Posterior cingulate gyrus (tissue), 11 donors: ENCODE data around the gene EMC8.
A peak's percentile ranks its signal among the peaks of the same experiment; 100 is the strongest.
"Not testable (repeated sequence)": the region's sequence is repeated elsewhere in the genome, so short reads cannot be mapped to it uniquely, and the experiment has no call there.

ENCODE experiments used
- DNase-seq, 10 donors: peaks; one replicate each; pipeline versions ENCODE4 v3.0.0 to v3.0.0-alpha.2; 2020 to 2021; ENCODE audit warnings: mixed read lengths in 3 of 10
- intact Hi-C: fragments of 100-400 bp; cut with DNase I; formaldehyde crosslinking; loops from one replicate; pipeline ENCODE4 v1.15.1; 2023

Gene EMC8

GRCh38 chr16:85799497-85800320 is at the start of gene EMC8, which contains the start of gene COX4I1:
EMC8 (minus strand) TSS chr16:85799544; CDS start chr16:85799295, 249 bp downstream.
COX4I1 (plus strand) TSS chr16:85799695; CDS start chr16:85801206, 1,511 bp downstream.
- intact Hi-C loops = loop anchor here (10.0 kb wide), 1 partner anchor 145 kb away; no protein-coding TSS in a partner anchor
- peak; percentile 92 to 99 (median 96) for DNase-seq

- intact Hi-C loops = no loop called here
- DNase-seq = no peak
These were observed 49.6 kb upstream of the EMC8 start for GRCh38 chr16:85848986-85849385.

DNA sequence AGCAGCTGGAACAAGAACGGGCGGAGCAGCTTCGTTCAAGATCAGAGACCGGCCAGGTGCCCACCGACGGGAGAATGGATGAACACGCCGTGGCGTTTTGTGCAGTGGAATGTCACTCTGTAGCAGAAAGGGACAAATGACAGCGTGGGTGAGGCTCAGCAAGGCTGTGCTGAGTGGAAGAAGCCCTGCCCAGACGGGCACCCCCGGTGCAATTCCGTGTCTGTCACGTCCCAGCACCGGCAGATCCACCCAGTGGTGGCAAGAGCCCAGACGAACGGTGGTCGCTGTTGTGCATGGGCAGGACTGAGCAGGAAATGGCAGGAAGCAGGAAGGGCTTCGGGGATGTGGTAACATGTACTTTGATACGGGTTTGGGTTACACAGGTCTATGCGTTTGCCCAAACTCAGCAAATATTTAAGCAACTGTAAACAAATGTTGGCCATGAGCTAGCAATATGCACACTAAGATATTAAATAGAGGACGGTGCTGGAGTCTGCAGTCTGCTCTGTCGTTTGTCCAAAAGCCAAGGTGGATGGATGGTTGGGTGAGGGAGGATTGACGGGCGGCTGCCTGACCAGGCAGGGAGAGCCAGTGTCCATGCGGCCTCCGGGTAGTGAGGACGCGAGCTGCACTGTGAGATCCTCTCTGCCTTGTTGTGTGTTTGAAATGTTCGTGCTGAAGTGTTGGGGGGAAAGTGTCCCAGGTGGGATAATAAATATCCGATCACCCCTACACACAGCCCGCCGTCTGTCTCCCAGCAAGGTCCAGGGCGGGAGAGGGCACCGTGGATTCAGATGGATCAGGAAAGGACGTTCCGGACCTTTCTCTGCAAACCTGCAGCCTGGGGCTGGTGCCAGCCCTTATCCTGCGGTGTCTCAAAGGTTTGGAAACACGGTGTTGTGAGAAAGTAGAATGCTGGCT is 48.6 kb upstream of the EMC8 start:
- DNase-seq = peak in 1 of 10 donors; percentile 70
- intact Hi-C loops = no loop called here

DNA sequence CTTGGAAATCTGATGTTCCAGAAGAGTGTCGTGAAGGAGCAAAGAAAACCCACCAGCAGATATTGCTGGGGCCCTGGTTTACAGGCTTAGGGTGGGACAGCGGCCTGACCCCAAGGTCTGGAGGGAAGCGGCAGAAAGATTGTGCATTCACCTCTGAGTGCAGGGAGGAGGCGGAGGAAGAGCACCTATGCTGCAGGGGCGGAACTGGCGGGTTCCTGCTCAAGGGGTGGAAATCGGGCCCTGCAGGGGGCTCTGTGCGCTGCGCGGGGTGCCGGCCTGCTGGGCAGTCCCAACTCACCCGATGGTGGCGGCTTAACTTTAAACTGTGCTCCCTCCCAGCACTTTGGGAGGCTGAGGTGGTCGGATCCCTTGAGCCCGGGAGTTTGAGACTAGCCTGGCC is 47.7 kb upstream of the EMC8 start:
- DNase-seq = peak in 1 of 10 donors; percentile 24
- intact Hi-C loops = no loop called here

GRCh38 chr16:85846461-85846860 is 47.1 kb upstream of the EMC8 start:
- intact Hi-C loops = no loop called here
- DNase-seq = peak in 1 of 10 donors; percentile 32

DNA sequence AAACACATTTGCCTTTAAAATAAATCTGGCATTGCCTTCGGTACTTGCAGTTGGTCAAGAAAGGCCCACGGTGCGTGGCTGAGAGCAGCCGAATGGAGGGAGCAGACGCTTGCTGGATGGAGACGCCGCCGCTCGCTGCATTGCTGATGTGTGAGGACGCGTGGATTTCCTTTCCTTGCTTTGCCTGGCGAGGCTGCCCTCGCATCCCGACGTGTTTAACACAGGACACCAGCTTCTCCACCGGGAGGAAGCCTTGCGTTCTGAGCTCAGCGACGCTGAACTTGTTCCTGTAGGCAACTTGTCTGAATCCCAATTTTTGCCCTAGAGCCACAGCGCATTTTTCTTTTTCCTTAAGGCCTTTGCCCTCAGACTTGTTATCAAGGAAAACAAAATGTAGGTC is 45.9 kb upstream of the EMC8 start:
- DNase-seq = peak in 2 of 10 donors; percentile 81 to 85
- intact Hi-C loops = no loop called here

GRCh38 chr16:85844786-85845185 is 45.4 kb upstream of the EMC8 start:
- DNase-seq = peak in 1 of 10 donors; percentile 11
- intact Hi-C loops = no loop called here

- intact Hi-C loops = no loop called here
- no peak for DNase-seq
These were observed 44.8 kb upstream of the EMC8 start for GRCh38 chr16:85844169-85844481.

- intact Hi-C loops = no loop called here
- peak in 1 of 10 donors; percentile 52 for DNase-seq
These were observed 44.3 kb upstream of the EMC8 start for GRCh38 chr16:85843471-85844168.

DNA sequence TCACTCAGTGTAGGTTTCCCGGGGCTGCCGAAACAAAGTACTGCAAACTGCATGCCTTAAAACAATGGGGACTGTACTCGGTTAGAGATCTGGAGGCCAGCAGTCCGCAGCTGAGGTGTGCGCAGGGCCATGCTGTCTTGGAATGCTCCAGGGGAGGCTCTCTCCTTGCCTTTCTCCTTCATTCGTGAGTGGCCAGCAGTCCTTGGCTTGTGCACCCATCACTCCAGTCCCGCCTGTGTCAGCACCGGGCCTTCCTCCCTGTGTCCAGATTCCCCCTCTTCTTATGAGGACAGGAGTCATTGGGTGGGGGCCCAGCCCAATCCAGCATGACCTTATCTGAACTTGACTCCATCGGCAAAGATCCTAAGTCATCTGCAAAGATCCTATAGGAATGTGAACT is 43.5 kb upstream of the EMC8 start:
- intact Hi-C loops = no loop called here
- peak in 1 of 10 donors; percentile 69 for DNase-seq

DNA sequence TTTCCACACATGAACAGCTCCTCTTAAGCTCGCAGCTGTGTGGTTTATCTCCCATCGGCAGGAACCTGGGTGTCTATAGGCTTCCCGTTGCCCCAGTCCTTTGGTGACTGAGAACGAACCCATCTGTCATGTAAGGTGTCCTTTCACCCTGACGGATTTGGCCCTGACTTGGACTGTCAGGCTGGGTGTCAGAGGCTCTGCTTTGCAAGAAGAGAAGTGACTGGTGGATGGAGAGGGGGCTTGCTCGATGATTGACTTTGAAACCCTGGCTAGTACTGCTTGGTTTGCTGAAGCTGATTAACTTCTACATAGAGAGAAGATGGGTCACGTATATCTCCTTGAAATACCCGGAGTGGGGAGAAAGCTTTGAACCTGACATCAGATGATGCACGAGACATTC is 43.1 kb upstream of the EMC8 start:
- intact Hi-C loops = no loop called here
- DNase-seq = no peak

GRCh38 chr16:85840801-85841200 is 41.5 kb upstream of the EMC8 start:
- DNase-seq = peak in 1 of 10 donors; percentile 55
- intact Hi-C loops = no loop called here

DNA sequence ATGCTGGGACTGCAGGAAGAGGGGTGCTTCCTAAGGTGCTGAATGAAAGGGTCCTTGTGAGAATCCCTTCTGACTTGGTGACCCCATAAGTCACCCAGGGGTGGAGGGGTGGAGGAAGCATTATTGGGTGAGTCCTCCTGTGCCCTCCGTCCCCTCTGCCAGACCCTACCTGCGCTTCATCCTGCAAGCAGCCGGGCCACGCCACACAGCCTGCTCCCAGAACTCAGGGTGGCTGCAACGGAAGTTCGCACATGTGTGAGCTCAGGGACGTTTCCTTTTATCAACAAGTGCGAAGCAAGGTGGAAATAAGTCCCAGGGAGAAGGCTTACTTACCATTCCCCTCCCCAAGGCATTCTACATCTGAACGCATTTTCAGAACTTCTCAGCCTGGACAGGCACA is 41.1 kb upstream of the EMC8 start:
- no peak for DNase-seq
- intact Hi-C loops = no loop called here

GRCh38 chr16:85839681-85840240 is 40.4 kb upstream of the EMC8 start:
- intact Hi-C loops = no loop called here
- DNase-seq = no peak

DNA sequence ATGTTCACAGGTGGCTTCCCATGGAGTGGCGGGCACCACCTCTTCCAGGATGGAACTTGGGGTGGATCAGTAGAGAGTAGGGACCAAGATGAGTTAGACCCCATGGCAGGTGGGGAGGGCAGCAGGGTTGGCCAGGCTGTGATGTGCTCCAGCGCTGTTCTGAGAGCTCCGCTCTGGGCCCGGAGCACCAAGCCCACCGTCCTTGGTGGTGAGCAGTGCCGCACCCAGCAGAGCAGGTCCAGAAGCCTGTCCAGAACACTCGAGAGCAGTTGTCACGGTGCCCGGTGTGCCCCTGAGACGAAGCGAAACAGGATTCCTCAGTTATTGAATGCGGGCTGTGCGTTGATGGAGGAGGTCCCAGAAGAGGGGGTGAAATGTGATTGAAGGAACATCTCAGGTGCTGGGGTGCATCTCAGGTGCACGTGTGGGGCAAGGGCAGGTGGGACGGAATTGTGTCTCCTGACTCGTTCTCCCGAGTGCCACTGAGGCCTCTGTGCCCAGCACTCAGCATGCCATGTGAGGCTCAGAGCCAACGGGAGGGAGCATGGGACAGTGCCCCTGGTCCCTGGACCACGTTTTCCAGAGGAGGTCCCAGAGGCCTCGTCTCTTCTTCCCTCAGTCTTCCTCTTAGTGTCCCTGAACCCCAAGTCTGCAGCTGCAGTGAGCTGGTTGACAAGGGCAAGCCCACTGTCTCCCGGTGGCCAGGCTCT is 39.7 kb upstream of the EMC8 start:
- intact Hi-C loops = no loop called here
- peak in 1 of 10 donors; percentile 69 for DNase-seq

- DNase-seq = peak in 1 of 10 donors; percentile 39
- intact Hi-C loops = no loop called here
These were observed 39.0 kb upstream of the EMC8 start for GRCh38 chr16:85838381-85838780.

DNA sequence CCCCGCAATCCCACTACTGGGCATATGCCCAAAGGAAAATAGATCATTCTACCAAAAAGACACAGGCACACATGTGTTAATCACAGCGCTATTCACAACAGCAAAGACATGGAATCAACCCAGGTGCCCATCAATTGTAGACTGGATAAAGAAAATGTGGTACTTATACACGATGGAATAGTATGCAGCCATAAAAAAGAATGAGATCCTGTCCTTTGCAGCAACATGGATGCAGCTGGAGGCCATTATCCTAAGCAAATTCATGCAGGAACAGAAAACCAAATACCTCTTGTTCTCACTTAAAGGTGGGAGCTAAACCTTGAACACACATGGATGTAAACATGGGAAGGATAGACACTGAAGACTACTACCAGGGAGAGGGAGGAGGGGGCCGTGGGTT is 38.3 kb upstream of the EMC8 start:
- peak in 1 of 10 donors; percentile 5 for DNase-seq
- intact Hi-C loops = not testable (repeated sequence)

GRCh38 chr16:85836706-85837582 is 37.6 kb upstream of the EMC8 start:
- DNase-seq = peak in 1 of 10 donors; percentile 67
- intact Hi-C loops = no loop called here
